ENCODE measurements around the gene GAS2L1.
A peak's percentile ranks its signal among the peaks of the same experiment; 100 is the strongest.

Gene GAS2L1

DNA sequence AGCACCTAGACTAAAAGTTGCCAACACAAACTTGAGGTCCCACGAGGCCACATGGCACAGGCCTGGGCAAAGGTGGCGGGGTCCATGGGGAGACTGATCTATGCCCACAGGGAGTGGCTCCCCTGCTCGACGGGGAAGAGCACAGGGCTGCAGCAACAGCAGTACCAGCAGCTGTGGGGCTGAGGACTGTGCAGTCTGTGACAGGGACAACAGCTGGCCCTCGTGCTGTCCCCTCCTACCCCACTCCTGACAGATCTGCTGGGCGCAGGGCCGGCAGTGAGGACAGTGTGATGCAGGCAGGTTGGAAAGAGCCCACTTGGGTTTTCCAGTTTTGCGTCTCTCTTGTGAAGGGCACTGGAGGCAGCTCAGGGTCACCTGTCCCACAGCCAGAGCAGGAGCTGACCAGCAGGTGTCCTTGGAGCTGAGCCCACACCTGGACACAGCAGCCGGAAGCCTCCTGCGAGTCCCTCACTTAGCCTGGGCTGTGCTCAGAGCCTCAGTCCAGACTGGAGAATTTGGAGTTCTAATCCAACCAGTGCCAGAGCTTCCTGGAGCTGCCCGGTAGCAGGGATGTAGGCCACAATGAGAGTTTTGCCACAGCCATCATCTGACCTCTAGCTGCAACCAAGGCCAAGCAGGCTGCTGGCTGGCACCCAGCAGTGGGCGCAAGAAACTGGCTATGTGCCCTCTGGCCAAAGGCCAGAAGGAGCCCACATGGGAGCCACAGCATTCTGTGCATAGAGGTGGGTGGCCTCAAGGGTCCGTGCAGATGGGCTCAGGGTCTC is 3.6 kb upstream of the GAS2L1 start:
- DNase-seq (ENCODE audit: insufficient read length, low spot score) (no peak), FAIRE-seq (no peak)
- TF ChIP-seq, protein P1, sequence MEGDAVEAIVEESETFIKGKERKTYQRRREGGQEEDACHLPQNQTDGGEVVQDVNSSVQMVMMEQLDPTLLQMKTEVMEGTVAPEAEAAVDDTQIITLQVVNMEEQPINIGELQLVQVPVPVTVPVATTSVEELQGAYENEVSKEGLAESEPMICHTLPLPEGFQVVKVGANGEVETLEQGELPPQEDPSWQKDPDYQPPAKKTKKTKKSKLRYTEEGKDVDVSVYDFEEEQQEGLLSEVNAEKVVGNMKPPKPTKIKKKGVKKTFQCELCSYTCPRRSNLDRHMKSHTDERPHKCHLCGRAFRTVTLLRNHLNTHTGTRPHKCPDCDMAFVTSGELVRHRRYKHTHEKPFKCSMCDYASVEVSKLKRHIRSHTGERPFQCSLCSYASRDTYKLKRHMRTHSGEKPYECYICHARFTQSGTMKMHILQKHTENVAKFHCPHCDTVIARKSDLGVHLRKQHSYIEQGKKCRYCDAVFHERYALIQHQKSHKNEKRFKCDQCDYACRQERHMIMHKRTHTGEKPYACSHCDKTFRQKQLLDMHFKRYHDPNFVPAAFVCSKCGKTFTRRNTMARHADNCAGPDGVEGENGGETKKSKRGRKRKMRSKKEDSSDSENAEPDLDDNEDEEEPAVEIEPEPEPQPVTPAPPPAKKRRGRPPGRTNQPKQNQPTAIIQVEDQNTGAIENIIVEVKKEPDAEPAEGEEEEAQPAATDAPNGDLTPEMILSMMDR (IDR thresholded peaks at IDR 0.05; ENCODE audit: insufficient read depth, missing control alignments), result no peak

DNA sequence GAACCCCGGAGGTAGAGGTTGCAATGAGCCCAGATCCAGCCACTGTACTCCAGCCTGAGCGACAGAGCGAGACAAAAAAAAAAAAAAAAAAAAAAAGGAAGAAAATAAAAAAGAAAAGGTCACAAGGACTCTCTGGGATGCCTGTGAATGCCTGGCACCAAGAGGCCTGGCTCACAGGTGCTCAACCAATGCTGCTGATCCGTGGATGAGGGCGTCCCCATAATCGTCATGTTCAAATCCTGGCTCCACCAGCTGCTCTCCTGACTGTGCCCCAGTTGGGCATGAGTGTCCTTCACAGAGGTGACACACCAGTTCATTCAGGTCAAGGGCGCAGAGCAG is 645 bp upstream of the GAS2L1 start:
- FAIRE-seq (no peak), DNase-seq (ENCODE audit: insufficient read length, low spot score) (no peak)
- TF ChIP-seq, protein P1 (IDR thresholded peaks at IDR 0.05; ENCODE audit: insufficient read depth, missing control alignments), result no peak

DNA sequence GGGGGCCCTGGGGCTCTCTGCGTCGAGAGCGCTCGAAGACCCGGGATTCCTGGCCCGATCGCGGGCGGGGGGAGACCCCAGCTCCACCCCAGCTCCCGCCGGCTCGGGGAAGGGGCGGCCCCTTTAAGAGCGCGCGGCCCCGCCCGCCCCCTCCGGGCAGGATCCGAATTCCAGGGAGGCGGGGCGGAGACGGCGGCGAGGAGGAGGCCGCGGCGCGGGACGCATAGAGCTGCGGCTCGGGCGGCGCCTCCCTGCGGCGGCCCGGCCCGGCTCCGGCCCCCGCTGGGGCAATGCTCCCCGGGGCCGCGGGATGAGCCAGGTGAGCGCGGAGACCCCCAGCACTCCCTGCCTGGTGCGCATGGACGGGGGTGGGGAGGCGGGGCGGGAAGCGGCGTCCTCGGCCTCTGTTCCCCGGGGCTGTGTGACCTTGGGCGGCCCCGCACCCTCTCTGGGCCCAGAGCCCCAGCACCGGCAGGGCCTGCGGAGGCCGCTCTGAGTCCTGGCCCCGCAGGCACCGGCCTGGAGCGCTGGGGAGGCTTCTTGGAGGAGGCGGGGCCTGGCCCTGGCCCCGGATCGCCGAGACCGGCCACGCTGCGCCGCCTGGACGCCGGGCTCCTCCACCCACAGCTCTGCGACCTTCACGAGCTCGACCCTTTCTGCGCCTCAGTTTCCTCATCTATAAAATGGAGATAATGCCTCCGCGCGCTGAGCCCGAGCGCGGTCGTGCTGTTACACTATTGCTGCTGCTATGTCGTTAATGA is 565 bp downstream of the GAS2L1 start:
- TF ChIP-seq, protein P1 (IDR thresholded peaks at IDR 0.05; ENCODE audit: insufficient read depth, missing control alignments), result peak; percentile 8
- no peak for DNase-seq (ENCODE audit: insufficient read length, low spot score)
- no peak for FAIRE-seq

DNA sequence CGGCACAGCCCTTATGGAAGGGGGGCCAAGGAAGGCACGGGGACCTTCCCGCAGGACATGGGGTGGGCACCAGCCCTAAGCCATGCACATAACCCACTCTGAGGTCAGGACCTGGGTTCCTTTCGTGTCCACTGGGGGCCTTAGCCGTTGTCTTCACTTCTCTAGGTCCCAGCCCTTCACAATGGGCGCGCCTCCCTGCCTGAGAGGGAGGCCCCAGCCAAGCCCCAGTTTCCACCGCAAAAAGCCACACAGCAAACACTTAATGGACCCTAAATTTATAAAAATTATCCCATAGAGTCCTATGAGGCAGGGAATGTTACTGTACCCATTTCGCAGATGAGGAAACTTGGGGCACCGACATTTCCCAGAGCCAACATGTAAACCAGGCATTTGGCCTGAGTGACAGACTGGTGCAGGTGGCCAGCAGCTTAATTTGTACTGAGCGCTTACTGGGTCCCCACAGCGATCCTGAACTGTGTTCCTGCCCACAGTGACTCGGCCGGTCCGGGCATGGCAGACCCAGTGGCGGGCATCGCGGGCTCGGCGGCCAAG is 1.2 kb downstream of the GAS2L1 start:
- TF ChIP-seq, protein P1 (IDR thresholded peaks at IDR 0.05; ENCODE audit: insufficient read depth, missing control alignments), result no peak
- DNase-seq (ENCODE audit: insufficient read length, low spot score) (no peak), FAIRE-seq (no peak)

DNA sequence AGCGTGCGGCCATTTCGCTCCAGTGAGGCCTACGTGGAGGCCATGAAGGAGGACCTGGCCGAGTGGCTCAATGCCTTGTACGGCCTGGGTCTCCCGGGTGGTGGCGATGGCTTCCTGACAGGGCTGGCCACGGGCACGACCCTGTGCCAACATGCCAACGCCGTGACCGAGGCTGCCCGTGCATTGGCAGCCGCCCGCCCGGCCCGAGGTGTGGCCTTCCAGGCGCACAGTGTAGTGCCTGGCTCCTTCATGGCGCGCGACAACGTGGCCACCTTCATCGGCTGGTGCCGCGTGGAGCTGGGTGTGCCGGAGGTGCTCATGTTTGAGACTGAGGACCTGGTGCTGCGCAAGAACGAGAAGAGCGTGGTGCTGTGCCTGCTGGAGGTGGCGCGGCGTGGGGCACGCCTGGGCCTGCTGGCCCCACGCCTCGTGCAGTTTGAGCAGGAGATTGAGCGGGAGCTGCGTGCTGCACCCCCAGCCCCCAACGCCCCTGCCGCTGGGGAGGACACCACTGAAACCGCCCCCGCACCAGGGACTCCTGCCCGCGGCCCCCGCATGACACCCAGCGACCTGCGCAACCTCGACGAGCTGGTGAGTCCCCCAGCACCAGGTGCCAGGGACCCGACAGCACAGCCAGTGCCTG is 1.8 kb downstream of the GAS2L1 start:
- FAIRE-seq, result no peak
- TF ChIP-seq, protein P1 (IDR thresholded peaks at IDR 0.05; ENCODE audit: insufficient read depth, missing control alignments), result no peak
- no peak for DNase-seq (ENCODE audit: insufficient read length, low spot score)

DNA sequence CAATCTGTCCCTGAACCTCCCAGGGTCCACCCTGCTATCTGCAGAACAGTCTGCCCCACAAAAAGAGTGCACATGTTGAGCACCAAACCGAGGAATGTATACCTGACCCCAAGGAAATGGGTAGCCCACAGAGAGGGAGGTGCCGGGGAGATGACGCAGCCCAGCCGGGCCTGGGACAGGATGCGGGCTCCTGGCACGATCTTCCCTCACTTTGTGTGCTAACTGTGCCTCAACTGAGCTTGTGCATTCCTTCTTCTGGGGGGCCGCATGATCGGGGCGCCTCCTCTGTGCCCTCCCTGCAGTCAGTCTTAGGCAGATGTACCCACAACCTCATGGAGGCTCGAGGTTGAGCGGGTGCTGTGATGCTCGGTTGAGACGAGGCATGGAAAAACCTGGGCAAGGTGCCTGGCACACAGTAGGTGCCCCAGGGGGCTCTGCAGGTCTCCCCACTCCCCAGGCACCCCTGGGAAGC is 2.4 kb downstream of the GAS2L1 start:
- TF ChIP-seq, protein P1 (IDR thresholded peaks at IDR 0.05; ENCODE audit: insufficient read depth, missing control alignments), result no peak
- no peak for FAIRE-seq
- DNase-seq (ENCODE audit: insufficient read length, low spot score), result no peak

All from D721Med (cell line).